SW 1271 (cell line): ENCODE results near the gene ZNF322.

Experiments
- DNase-seq, 2 experiments: peaks; one replicate each; lab custom pipeline; 2025; lab: John Stamatoyannopoulos, UW

ZNF322 gene

DNA sequence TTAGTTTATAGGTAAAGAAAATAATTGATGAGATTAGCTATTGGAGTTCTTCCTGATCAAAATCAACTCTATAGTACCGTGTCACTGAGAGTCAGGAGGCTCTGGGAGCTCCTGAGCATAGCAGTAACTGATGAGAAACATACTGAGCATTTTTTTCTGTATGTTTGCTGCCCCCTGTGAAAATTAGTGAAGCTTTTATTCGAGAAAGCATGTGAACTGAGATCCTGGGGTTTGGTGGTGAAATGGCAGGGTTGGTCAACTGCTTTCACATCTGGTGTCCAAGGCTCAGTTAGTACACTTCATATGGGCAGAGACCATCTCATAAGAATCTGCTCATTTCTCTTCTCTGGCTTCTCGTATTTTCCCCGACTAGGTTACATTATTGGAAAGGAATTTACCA, 66.9 kb downstream of the ZNF322 start:
- peak in 1 of 2 experiments; percentile 18 for DNase-seq

DNA sequence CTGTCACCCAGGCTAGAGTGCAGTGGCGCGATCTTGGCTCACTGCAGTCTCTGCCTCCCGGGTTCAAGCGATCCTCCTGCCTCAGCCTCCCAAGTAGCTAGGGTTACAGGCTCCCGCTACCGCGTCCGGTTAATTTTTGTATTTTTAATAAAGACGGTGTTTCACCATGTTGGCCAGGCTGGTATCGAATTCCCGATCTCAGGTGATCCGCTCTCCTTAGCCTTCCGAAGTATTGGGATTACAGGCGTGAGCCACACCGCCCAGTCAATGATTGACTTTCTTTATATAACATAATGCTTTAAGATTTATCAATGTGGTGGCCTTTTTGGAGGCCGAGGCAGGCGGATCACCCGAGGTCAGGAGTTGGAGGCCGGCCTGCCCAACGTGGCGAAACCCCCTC, 70.6 kb downstream of the ZNF322 start:
- DNase-seq, result no peak
